CD14-positive monocyte (primary cell): ENCODE data around the gene MUC5AC. TPM values are rescaled to one million over a fixed set of nuclear protein-coding genes. Genes with fewer than 3 reads are reported as not detected.

ENCODE experiments used
- DNase-seq, 3 donors: peaks; one replicate each; pipeline ENCODE4 v3.0.0-alpha.2; 2011 to 2022
- H2AFZ ChIP-seq: 2 replicates; pipeline ENCODE4 v1.6.0; 2012; ENCODE audit warnings: mild to moderate bottlenecking, low read depth, low read length, inconsistent platforms; ENCODE audit not compliant: insufficient read depth, poor library complexity, severe bottlenecking
- H3K27ac ChIP-seq, 2 donors: 1 replicate in 1 of 2; 2 replicates in 1 of 2; pipeline ENCODE4 v1.5.1; 2012 to 2013; ENCODE audit warnings: low read length in 2 of 2, control low read depth in 1 of 2, inconsistent platforms in 1 of 2, low read depth in 1 of 2, mild to moderate bottlenecking in 1 of 2
- H3K27me3 ChIP-seq, 2 donors: one replicate each; pipeline versions ENCODE4 v1.6.0 to v1.6.1; 2011 to 2013; ENCODE audit warnings: low read length in 2 of 2; ENCODE audit not compliant: control insufficient read depth in 2 of 2, insufficient read depth in 2 of 2
- H3K36me3 ChIP-seq, 2 donors: replicated peaks in 1 of 2; 1 replicate in 1 of 2; 2 replicates in 1 of 2; pipeline versions ENCODE4 v1.5.1 to v1.6.1; 2012 to 2013; ENCODE audit warnings: low read length in 2 of 2, control low read depth in 1 of 2, inconsistent platforms in 1 of 2, mild to moderate bottlenecking in 1 of 2; ENCODE audit not compliant: insufficient read depth in 2 of 2, control insufficient read depth in 1 of 2
- H3K4me1 ChIP-seq, 2 donors: 1 replicate in 1 of 2; 2 replicates in 1 of 2; pipeline versions ENCODE4 v1.5.1 to v1.6.1; 2012 to 2013; ENCODE audit warnings: low read length in 2 of 2, control low read depth in 1 of 2, inconsistent platforms in 1 of 2, mild to moderate bottlenecking in 1 of 2, moderate library complexity in 1 of 2; ENCODE audit not compliant: insufficient read depth in 2 of 2, control insufficient read depth in 1 of 2
- H3K4me2 ChIP-seq: replicated peaks from 2 replicates; pipeline ENCODE3; 2012; ENCODE audit warnings: low read length, moderate library complexity, mild to moderate bottlenecking; ENCODE audit not compliant: poor library complexity, severe bottlenecking; ENCODE audit errors: extremely low read depth
- H3K4me3 ChIP-seq, 3 experiments: fragments of 200-600 bp in 1 of 3; sonication (generic) in 1 of 3; replicated peaks in 1 of 3; 1 replicate in 2 of 3; 2 replicates in 1 of 3; pipeline ENCODE4 v1.5.1; 2011 to 2013; ENCODE audit warnings: low read length in 3 of 3, mild to moderate bottlenecking in 3 of 3, control low read depth in 2 of 3, low read depth in 2 of 3, inconsistent platforms in 1 of 3, moderate library complexity in 1 of 3
- H3K79me2 ChIP-seq: 2 replicates; pipeline ENCODE4 v1.6.0; 2012; ENCODE audit warnings: mild to moderate bottlenecking, control low read depth, inconsistent platforms, low read length, moderate library complexity; ENCODE audit not compliant: insufficient read depth
- H3K9ac ChIP-seq: 2 replicates; pipeline ENCODE4 v1.6.0; 2017; ENCODE audit warnings: low read length, mild to moderate bottlenecking; ENCODE audit not compliant: insufficient read depth, poor library complexity, severe bottlenecking
- H3K9me3 ChIP-seq, 2 donors: replicated peaks in 1 of 2; 1 replicate in 1 of 2; 2 replicates in 1 of 2; pipeline versions ENCODE4 v1.5.1 to v1.6.1; 2012 to 2013; ENCODE audit warnings: low read length in 2 of 2, control low read depth in 1 of 2; ENCODE audit not compliant: control insufficient read depth in 1 of 2, insufficient read depth in 1 of 2
- H4K20me1 ChIP-seq: 2 replicates; pipeline ENCODE4 v1.6.0; 2012; ENCODE audit warnings: mild to moderate bottlenecking, low read length, control low read depth, moderate library complexity; ENCODE audit not compliant: insufficient read depth
- H3K27ac Mint-ChIP-seq, 7 donors: one replicate each; pipeline ENCODE4 v1.8.0; 2020; ENCODE audit warnings: mild to moderate bottlenecking in 7 of 7, mixed read lengths in 7 of 7, moderate library complexity in 6 of 7, inconsistent platforms in 2 of 7
- H3K27me3 Mint-ChIP-seq, 3 donors: one replicate each; pipeline ENCODE4 v1.8.0; 2021 to 2022; ENCODE audit warnings: low read depth in 3 of 3, mild to moderate bottlenecking in 3 of 3, mixed read lengths in 3 of 3, moderate library complexity in 3 of 3, inconsistent platforms in 1 of 3
- H3K36me3 Mint-ChIP-seq, 2 donors: one replicate each; pipeline ENCODE4 v1.8.0; 2020; ENCODE audit warnings: mixed read lengths in 2 of 2, inconsistent platforms in 1 of 2, mild to moderate bottlenecking in 1 of 2
- H3K4me1 Mint-ChIP-seq: one replicate; pipeline ENCODE4 v1.8.0; 2020; ENCODE audit warnings: mild to moderate bottlenecking, mixed read lengths
- H3K4me3 Mint-ChIP-seq, 2 donors: one replicate each; pipeline ENCODE4 v1.8.0; 2020; ENCODE audit warnings: mild to moderate bottlenecking in 2 of 2, mixed read lengths in 2 of 2, moderate library complexity in 1 of 2
- H3K9me3 Mint-ChIP-seq, 7 donors: one replicate each; pipeline ENCODE4 v1.8.0; 2020 to 2022; ENCODE audit warnings: mixed read lengths in 7 of 7, mild to moderate bottlenecking in 6 of 7, moderate library complexity in 6 of 7, inconsistent platforms in 2 of 7
- CTCF ChIP-seq: fragments of 200-600 bp; IDR thresholded peaks from one replicate; pipeline ENCODE4 v1.8.0; 2022; ENCODE audit warnings: antibody characterized with exemption, mild to moderate bottlenecking
- WGBS: methylation state at CpG from one replicate; pipeline ENCODE4 v1.1.5; 2013; ENCODE audit warnings: missing lambda C conversion rate; ENCODE audit not compliant: insufficient coverage; 5-methylcytosine and 5-hydroxymethylcytosine counted together
- intact Hi-C, 2 donors: fragments of 100-400 bp; cut with micrococcal nuclease; formaldehyde crosslinking; loops; one replicate each; pipeline versions ENCODE4 v1.15.0 to v1.15.1; 2023
- polyA plus RNA-seq, 3 donors: library from polyadenylated mRNA; depleted of rRNA in 1 of 3; unstranded in 2 of 3; stranded (reverse) in 1 of 3; fragments of 300-500 nt in 2 of 3; fragments of >200 nt in 1 of 3; fragmentation: Illumina TruSeq in 2 of 3; gene quantifications; 1 replicate in 2 of 3; 2 replicates in 1 of 3; pipeline ENCODE4 v1.2.3, GENCODE V29; 2012 to 2021

MUC5AC gene
- polyA plus RNA-seq, 3 donors, result not detected

- Histone ChIP-seq H3K79me2 (no peaks in the 10 kb centered on the region), H3K9me3 (no peaks in the 10 kb centered on the region), H3K4me3 (no peak overlapping the region), H3K4me1 (no peaks in the 10 kb centered on the region), H3K36me3 (no peaks in the 10 kb centered on the region), H3K27me3 (no peaks in the 10 kb centered on the region), H3K9ac (no peak overlapping the region), H3K4me2 (no peak overlapping the region), H3K27ac (no peak overlapping the region), H2AFZ (no peak overlapping the region), H4K20me1 (no peaks in the 10 kb centered on the region)
- DNase-seq, result no peak
- intact Hi-C loops, result no loop called here
- no peak for TF ChIP-seq CTCF
- Mint-ChIP-seq H3K4me1 (no peaks in the 10 kb centered on the region), H3K36me3 (no peaks in the 10 kb centered on the region), H3K4me3 (no peak overlapping the region), H3K9me3 (no peaks in the 10 kb centered on the region), H3K27me3 (peaks cover 3 to 9% (median 6%) of the 10 kb centered on the region in 3 donors), H3K27ac (no peak overlapping the region)
- 86% methylated on average over 18 of the region's 22 CpGs for WGBS
Measured at GRCh38 chr11:1223346-1224110, 65.8 kb downstream of the MUC5AC start.

DNA sequence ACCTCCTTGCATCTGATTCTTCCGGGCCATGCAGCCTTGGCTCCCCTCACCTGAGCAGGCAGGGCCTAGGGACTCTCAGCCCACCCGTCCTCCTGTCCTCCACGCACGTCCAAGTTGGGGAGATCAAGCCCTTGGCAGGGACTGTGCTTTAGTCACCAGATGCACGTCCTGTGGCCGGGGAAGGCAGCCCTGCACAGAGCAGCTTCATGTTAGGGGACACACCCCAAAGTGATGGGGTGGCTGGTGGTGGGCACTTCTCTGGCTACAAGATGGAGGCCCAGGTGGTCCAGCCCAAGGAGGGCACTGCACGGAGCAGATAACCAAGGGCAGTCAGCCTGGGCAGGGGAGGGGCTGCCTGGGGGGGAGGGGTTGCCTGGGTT lies 66.3 kb downstream of the MUC5AC start:
- no peak overlapping the region for H3K4me2 ChIP-seq
- no peaks in the 10 kb centered on the region for H3K27me3 ChIP-seq
- 55% methylated on average over 6 of the region's 7 CpGs for WGBS
- no peak overlapping the region for H3K27ac Mint-ChIP-seq
- H3K4me3 Mint-ChIP-seq, result no peak overlapping the region
- no peak overlapping the region for H3K27ac ChIP-seq
- H3K9me3 ChIP-seq, result no peaks in the 10 kb centered on the region
- no peak overlapping the region for H2AFZ ChIP-seq
- no peak for TF ChIP-seq CTCF
- no peak overlapping the region for H3K9ac ChIP-seq
- no peaks in the 10 kb centered on the region for H3K36me3 Mint-ChIP-seq
- peaks cover 3 to 9% (median 6%) of the 10 kb centered on the region in 3 donors for H3K27me3 Mint-ChIP-seq
- DNase-seq, result no peak
- intact Hi-C loops, result no loop called here
- H3K4me1 Mint-ChIP-seq, result no peaks in the 10 kb centered on the region
- H3K36me3 ChIP-seq, result no peaks in the 10 kb centered on the region
- H3K79me2 ChIP-seq, result no peaks in the 10 kb centered on the region
- no peaks in the 10 kb centered on the region for H4K20me1 ChIP-seq
- no peak overlapping the region for H3K4me3 ChIP-seq
- H3K9me3 Mint-ChIP-seq, result no peaks in the 10 kb centered on the region
- no peaks in the 10 kb centered on the region for H3K4me1 ChIP-seq
